CD14-positive monocyte (primary cell): ENCODE data around the gene ZNF784. TPM values are rescaled to one million over a fixed set of nuclear protein-coding genes. Genes with fewer than 3 reads are reported as not detected.

ENCODE experiments used
- DNase-seq, 3 donors: peaks; one replicate each; pipeline ENCODE4 v3.0.0-alpha.2; 2011 to 2022
- H2AFZ ChIP-seq: 2 replicates; pipeline ENCODE4 v1.6.0; 2012; ENCODE audit warnings: mild to moderate bottlenecking, low read depth, low read length, inconsistent platforms; ENCODE audit not compliant: insufficient read depth, poor library complexity, severe bottlenecking
- H3K27ac ChIP-seq, 2 donors: 1 replicate in 1 of 2; 2 replicates in 1 of 2; pipeline ENCODE4 v1.5.1; 2012 to 2013; ENCODE audit warnings: low read length in 2 of 2, control low read depth in 1 of 2, inconsistent platforms in 1 of 2, low read depth in 1 of 2, mild to moderate bottlenecking in 1 of 2
- H3K27me3 ChIP-seq, 2 donors: one replicate each; pipeline versions ENCODE4 v1.6.0 to v1.6.1; 2011 to 2013; ENCODE audit warnings: low read length in 2 of 2; ENCODE audit not compliant: control insufficient read depth in 2 of 2, insufficient read depth in 2 of 2
- H3K36me3 ChIP-seq, 2 donors: replicated peaks in 1 of 2; 1 replicate in 1 of 2; 2 replicates in 1 of 2; pipeline versions ENCODE4 v1.5.1 to v1.6.1; 2012 to 2013; ENCODE audit warnings: low read length in 2 of 2, control low read depth in 1 of 2, inconsistent platforms in 1 of 2, mild to moderate bottlenecking in 1 of 2; ENCODE audit not compliant: insufficient read depth in 2 of 2, control insufficient read depth in 1 of 2
- H3K4me1 ChIP-seq, 2 donors: 1 replicate in 1 of 2; 2 replicates in 1 of 2; pipeline versions ENCODE4 v1.5.1 to v1.6.1; 2012 to 2013; ENCODE audit warnings: low read length in 2 of 2, control low read depth in 1 of 2, inconsistent platforms in 1 of 2, mild to moderate bottlenecking in 1 of 2, moderate library complexity in 1 of 2; ENCODE audit not compliant: insufficient read depth in 2 of 2, control insufficient read depth in 1 of 2
- H3K4me2 ChIP-seq: replicated peaks from 2 replicates; pipeline ENCODE3; 2012; ENCODE audit warnings: low read length, moderate library complexity, mild to moderate bottlenecking; ENCODE audit not compliant: poor library complexity, severe bottlenecking; ENCODE audit errors: extremely low read depth
- H3K4me3 ChIP-seq, 3 experiments: fragments of 200-600 bp in 1 of 3; sonication (generic) in 1 of 3; replicated peaks in 1 of 3; 1 replicate in 2 of 3; 2 replicates in 1 of 3; pipeline ENCODE4 v1.5.1; 2011 to 2013; ENCODE audit warnings: low read length in 3 of 3, mild to moderate bottlenecking in 3 of 3, control low read depth in 2 of 3, low read depth in 2 of 3, inconsistent platforms in 1 of 3, moderate library complexity in 1 of 3
- H3K79me2 ChIP-seq: 2 replicates; pipeline ENCODE4 v1.6.0; 2012; ENCODE audit warnings: mild to moderate bottlenecking, control low read depth, inconsistent platforms, low read length, moderate library complexity; ENCODE audit not compliant: insufficient read depth
- H3K9ac ChIP-seq: 2 replicates; pipeline ENCODE4 v1.6.0; 2017; ENCODE audit warnings: low read length, mild to moderate bottlenecking; ENCODE audit not compliant: insufficient read depth, poor library complexity, severe bottlenecking
- H3K9me3 ChIP-seq, 2 donors: replicated peaks in 1 of 2; 1 replicate in 1 of 2; 2 replicates in 1 of 2; pipeline versions ENCODE4 v1.5.1 to v1.6.1; 2012 to 2013; ENCODE audit warnings: low read length in 2 of 2, control low read depth in 1 of 2; ENCODE audit not compliant: control insufficient read depth in 1 of 2, insufficient read depth in 1 of 2
- H4K20me1 ChIP-seq: 2 replicates; pipeline ENCODE4 v1.6.0; 2012; ENCODE audit warnings: mild to moderate bottlenecking, low read length, control low read depth, moderate library complexity; ENCODE audit not compliant: insufficient read depth
- H3K27ac Mint-ChIP-seq, 7 donors: one replicate each; pipeline ENCODE4 v1.8.0; 2020; ENCODE audit warnings: mild to moderate bottlenecking in 7 of 7, mixed read lengths in 7 of 7, moderate library complexity in 6 of 7, inconsistent platforms in 2 of 7
- H3K27me3 Mint-ChIP-seq, 3 donors: one replicate each; pipeline ENCODE4 v1.8.0; 2021 to 2022; ENCODE audit warnings: low read depth in 3 of 3, mild to moderate bottlenecking in 3 of 3, mixed read lengths in 3 of 3, moderate library complexity in 3 of 3, inconsistent platforms in 1 of 3
- H3K36me3 Mint-ChIP-seq, 2 donors: one replicate each; pipeline ENCODE4 v1.8.0; 2020; ENCODE audit warnings: mixed read lengths in 2 of 2, inconsistent platforms in 1 of 2, mild to moderate bottlenecking in 1 of 2
- H3K4me1 Mint-ChIP-seq: one replicate; pipeline ENCODE4 v1.8.0; 2020; ENCODE audit warnings: mild to moderate bottlenecking, mixed read lengths
- H3K4me3 Mint-ChIP-seq, 2 donors: one replicate each; pipeline ENCODE4 v1.8.0; 2020; ENCODE audit warnings: mild to moderate bottlenecking in 2 of 2, mixed read lengths in 2 of 2, moderate library complexity in 1 of 2
- H3K9me3 Mint-ChIP-seq, 7 donors: one replicate each; pipeline ENCODE4 v1.8.0; 2020 to 2022; ENCODE audit warnings: mixed read lengths in 7 of 7, mild to moderate bottlenecking in 6 of 7, moderate library complexity in 6 of 7, inconsistent platforms in 2 of 7
- WGBS: methylation state at CpG from one replicate; pipeline ENCODE4 v1.1.5; 2013; ENCODE audit warnings: missing lambda C conversion rate; ENCODE audit not compliant: insufficient coverage; 5-methylcytosine and 5-hydroxymethylcytosine counted together
- intact Hi-C, 2 donors: fragments of 100-400 bp; cut with micrococcal nuclease; formaldehyde crosslinking; loops; one replicate each; pipeline versions ENCODE4 v1.15.0 to v1.15.1; 2023
- polyA plus RNA-seq, 3 donors: library from polyadenylated mRNA; depleted of rRNA in 1 of 3; unstranded in 2 of 3; stranded (reverse) in 1 of 3; fragments of 300-500 nt in 2 of 3; fragments of >200 nt in 1 of 3; fragmentation: Illumina TruSeq in 2 of 3; gene quantifications; 1 replicate in 2 of 3; 2 replicates in 1 of 3; pipeline ENCODE4 v1.2.3, GENCODE V29; 2012 to 2021
- TF ChIP-seq, protein P1 (sequence below): fragments of 200-600 bp; IDR thresholded peaks from one replicate; pipeline ENCODE4 v1.8.0; 2022; ENCODE audit warnings: antibody characterized with exemption, mild to moderate bottlenecking

Gene ZNF784
- polyA plus RNA-seq, 3 donors: 1.5 to 5.5 (median 2.4) TPM

DNA sequence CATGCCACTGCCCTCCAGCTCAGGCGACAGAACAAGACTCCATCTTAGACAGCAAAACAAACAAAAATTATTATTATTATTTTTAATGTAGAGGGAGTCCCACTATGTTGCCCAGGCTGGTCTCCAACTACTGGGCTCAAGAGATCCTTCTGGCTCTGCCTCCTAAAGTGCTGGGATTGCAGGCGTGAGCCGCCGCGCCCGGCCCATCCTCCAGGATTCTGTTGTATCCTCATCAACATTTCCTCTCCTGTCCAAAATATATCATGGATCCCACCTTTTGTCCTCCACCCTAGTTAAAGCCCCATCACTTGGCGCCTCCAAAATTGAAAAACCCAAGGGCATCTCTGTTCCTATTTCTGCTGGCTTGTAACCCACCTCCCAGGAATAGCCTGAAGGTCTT, 1.2 kb downstream of the ZNF784 start:
- TF ChIP-seq, protein P1, sequence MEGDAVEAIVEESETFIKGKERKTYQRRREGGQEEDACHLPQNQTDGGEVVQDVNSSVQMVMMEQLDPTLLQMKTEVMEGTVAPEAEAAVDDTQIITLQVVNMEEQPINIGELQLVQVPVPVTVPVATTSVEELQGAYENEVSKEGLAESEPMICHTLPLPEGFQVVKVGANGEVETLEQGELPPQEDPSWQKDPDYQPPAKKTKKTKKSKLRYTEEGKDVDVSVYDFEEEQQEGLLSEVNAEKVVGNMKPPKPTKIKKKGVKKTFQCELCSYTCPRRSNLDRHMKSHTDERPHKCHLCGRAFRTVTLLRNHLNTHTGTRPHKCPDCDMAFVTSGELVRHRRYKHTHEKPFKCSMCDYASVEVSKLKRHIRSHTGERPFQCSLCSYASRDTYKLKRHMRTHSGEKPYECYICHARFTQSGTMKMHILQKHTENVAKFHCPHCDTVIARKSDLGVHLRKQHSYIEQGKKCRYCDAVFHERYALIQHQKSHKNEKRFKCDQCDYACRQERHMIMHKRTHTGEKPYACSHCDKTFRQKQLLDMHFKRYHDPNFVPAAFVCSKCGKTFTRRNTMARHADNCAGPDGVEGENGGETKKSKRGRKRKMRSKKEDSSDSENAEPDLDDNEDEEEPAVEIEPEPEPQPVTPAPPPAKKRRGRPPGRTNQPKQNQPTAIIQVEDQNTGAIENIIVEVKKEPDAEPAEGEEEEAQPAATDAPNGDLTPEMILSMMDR: no peak
- peaks cover 58 to 67% of the 10 kb centered on the region in 2 donors for H3K4me1 ChIP-seq

DNA sequence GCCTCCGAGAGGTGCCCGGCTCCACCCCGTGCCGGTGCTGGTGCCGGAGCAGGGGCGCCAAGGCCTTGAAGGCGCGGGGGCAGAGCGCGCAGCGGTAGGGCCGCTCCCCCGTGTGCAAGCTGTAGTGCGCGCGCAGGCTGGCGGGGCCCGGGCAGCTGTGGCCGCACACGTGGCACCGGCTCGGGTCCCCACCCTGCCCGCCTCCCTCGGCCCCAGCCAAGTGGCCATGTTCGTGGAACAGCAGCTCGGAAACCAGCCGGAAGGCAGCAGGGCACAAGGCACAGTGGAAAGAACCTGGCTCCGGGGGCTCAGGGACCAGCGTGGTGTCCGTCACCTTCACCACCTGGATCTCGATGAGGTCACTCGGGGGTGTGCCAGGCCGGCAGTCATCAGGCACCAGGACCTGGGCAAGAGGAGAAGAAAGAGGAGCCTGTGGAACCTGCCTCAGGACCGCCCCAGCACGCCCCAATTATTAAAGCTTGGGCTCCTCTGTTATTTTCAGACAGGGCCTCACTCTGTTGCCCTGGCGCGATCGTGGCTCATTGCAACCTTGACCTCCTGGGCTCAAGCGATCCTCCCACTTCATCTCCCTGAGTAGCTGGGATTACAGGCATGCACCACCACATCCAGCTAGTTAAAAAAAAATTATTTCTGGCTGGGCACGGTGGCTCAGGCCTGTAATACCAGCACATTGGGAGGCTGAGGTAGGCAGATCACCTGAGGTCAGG, 2.0 kb downstream of the ZNF784 start:
- peaks cover 0 to 8% (median 1%) of the 10 kb centered on the region in 3 donors for H3K27me3 Mint-ChIP-seq
- Histone ChIP-seq H3K36me3 (peaks cover 3% of the 10 kb centered on the region in 2 donors), H2AFZ (no peak overlapping the region), H3K4me3 (no peak overlapping the region), H4K20me1 (no peaks in the 10 kb centered on the region), H3K27me3 (no peaks in the 10 kb centered on the region), H3K27ac (no peak overlapping the region), H3K4me2 (no peak overlapping the region), H3K79me2 (peaks cover 17% of the 10 kb centered on the region), H3K4me1 (peaks cover 64 to 74% of the 10 kb centered on the region in 2 donors), H3K9ac (no peak overlapping the region), H3K9me3 (no peaks in the 10 kb centered on the region)
- intact Hi-C loops: loop anchor here in 1 of 2 donors (5.0 kb wide), 1 partner anchor 35 kb away; no protein-coding TSS in a partner anchor
- H3K36me3 Mint-ChIP-seq: peaks cover 10 to 20% of the 10 kb centered on the region in 2 donors
- TF ChIP-seq, protein P1: no peak
- H3K27ac Mint-ChIP-seq: peak overlapping the region in 3 of 7 donors; percentile 30 to 95 (median 41)
- WGBS: 97% methylated on average over 35 of the region's 40 CpGs
- peaks cover 0 to 4% (median 0%) of the 10 kb centered on the region in 7 donors for H3K9me3 Mint-ChIP-seq
- H3K4me3 Mint-ChIP-seq: no peak overlapping the region
- DNase-seq: no peak
- peaks cover 60% of the 10 kb centered on the region for H3K4me1 Mint-ChIP-seq

More for the DNA sequence above, 1.2 kb downstream of the ZNF784 start:
- Histone ChIP-seq H3K4me3 (peak overlapping the region in 1 of 3 experiments; percentile 85), H3K36me3 (no peaks in the 10 kb centered on the region), H3K79me2 (peaks cover 17% of the 10 kb centered on the region), H4K20me1 (no peaks in the 10 kb centered on the region), H3K9me3 (no peaks in the 10 kb centered on the region), H3K9ac (no peak overlapping the region), H2AFZ (no peak overlapping the region), H3K27me3 (no peaks in the 10 kb centered on the region), H3K4me2 (peak overlapping the region; percentile 70), H3K27ac (no peak overlapping the region)
- H3K27ac Mint-ChIP-seq: peak overlapping the region in 6 of 7 donors; percentile 91 to 99 (median 98)
- intact Hi-C loops: loop anchor here in 1 of 2 donors (5.0 kb wide), 1 partner anchor 36 kb away; no protein-coding TSS in a partner anchor
- 100% methylated on average over 6 of the region's 7 CpGs for WGBS
- H3K9me3 Mint-ChIP-seq: peaks cover 0 to 4% (median 0%) of the 10 kb centered on the region in 7 donors
- peaks cover 53% of the 10 kb centered on the region for H3K4me1 Mint-ChIP-seq
- peaks cover 0 to 8% (median 1%) of the 10 kb centered on the region in 3 donors for H3K27me3 Mint-ChIP-seq
- H3K36me3 Mint-ChIP-seq: peaks cover 7 to 15% of the 10 kb centered on the region in 2 donors
- DNase-seq: no peak
- H3K4me3 Mint-ChIP-seq: no peak overlapping the region
